Adrenal gland (tissue), 12 donors: ENCODE measurements around the gene RIPK3. TPM values are rescaled to one million over a fixed set of nuclear protein-coding genes. Genes with fewer than 3 reads are reported as not detected.

Source experiments
- DNase-seq, 7 donors: peaks; one replicate each; pipeline ENCODE4 v3.0.0-alpha.2; 2019 to 2020
- H3K27ac ChIP-seq, 5 donors: fragments of 200-600 bp; sonication (generic) in 4 of 5; 1 replicate in 3 of 5; 2 replicates in 2 of 5; pipeline versions ENCODE4 v1.5.1 to v1.8.0; 2016 to 2020; ENCODE audit warnings: mild to moderate bottlenecking in 1 of 5
- H3K27me3 ChIP-seq: fragments of 200-600 bp; 2 replicates; pipeline ENCODE4 v1.8.0; 2021
- H3K36me3 ChIP-seq, 2 donors: fragments of 200-600 bp; replicated peaks in 1 of 2; 1 replicate in 1 of 2; 2 replicates in 1 of 2; pipeline versions ENCODE4 v1.5.1 to v1.8.0; 2018 to 2022
- H3K4me1 ChIP-seq, 2 donors: fragments of 200-600 bp; replicated peaks in 1 of 2; 1 replicate in 1 of 2; 2 replicates in 1 of 2; pipeline versions ENCODE4 v1.5.1 to v1.8.0; 2018 to 2021
- H3K4me3 ChIP-seq, 4 donors: fragments of 200-600 bp; sonication (generic) in 3 of 4; one replicate each; pipeline ENCODE4 v1.5.1; 2016 to 2018
- H3K9me3 ChIP-seq, 3 donors: fragments of 200-600 bp; sonication (generic) in 1 of 3; replicated peaks in 1 of 3; 1 replicate in 2 of 3; 2 replicates in 1 of 3; pipeline versions ENCODE4 v1.5.1 to v1.8.0; 2016 to 2021
- CTCF ChIP-seq, 6 experiments: fragments of 450-650 bp in 4 of 6; fragments of 200-600 bp in 2 of 6; sonication (generic) in 1 of 6; IDR thresholded peaks; 1 replicate in 5 of 6; 2 replicates in 1 of 6; pipeline versions ENCODE4 v1.5.1 to v1.8.0; 2016 to 2021; ENCODE audit warnings: antibody characterized with exemption in 6 of 6, mild to moderate bottlenecking in 2 of 6, moderate library complexity in 1 of 6
- POLR2A ChIP-seq, 2 donors: fragments of 450-650 bp; IDR thresholded peaks; one replicate each; pipeline ENCODE4 v1.6.1; 2017; ENCODE audit warnings: antibody characterized with exemption in 2 of 2, mild to moderate bottlenecking in 2 of 2, moderate library complexity in 1 of 2
- WGBS, 4 donors: extraction: QIAGEN DNeasy Blood & Tissue Kit in 2 of 4; methylation state at CpG; one replicate each; pipeline versions ENCODE4 v1.1.5 to v1.1.7; 2013 to 2017; 5-methylcytosine and 5-hydroxymethylcytosine counted together
- intact Hi-C, 2 donors: fragments of 100-400 bp; cut with DNase I; formaldehyde crosslinking; loops; one replicate each; pipeline versions ENCODE4 v1.14.1 to v1.15.0; 2022 to 2023
- polyA plus RNA-seq, 3 donors: library from polyadenylated mRNA; stranded (reverse); fragments of 200-250 nt in 2 of 3; fragments of 350-450 nt in 1 of 3; fragmentation: Illumina TruSeq in 1 of 3; extraction: RNeasy Lipid Tissue Mini Kit (QIAGEN cat#74804) in 1 of 3; gene quantifications; one replicate each; pipeline ENCODE4 v1.2.3, GENCODE V29; 2013 to 2014
- total RNA-seq, 9 donors: library from RNA; depleted of rRNA in 4 of 9; stranded (reverse); fragments of >200 nt in 4 of 9; fragments of 120-200 nt in 1 of 9; fragmentation: NEBNext Ultra II Directional in 1 of 9; extraction: Animal tissue kit (Norgen Biotek cat#: 25700) in 1 of 9; gene quantifications; one replicate each; pipeline versions ENCODE4 v1.1.0 to v1.2.4, GENCODE V29; 2013 to 2023
- donor health status: healthy with polysubstance abuse.
- donor health status: Bipolar disorder and iron deficiency.
- donor health status: DM: yes; HTN: yes; CAD: no.
- donor health status: DM: no; HTN: no; CAD: no.
- donor health status: DM: no; HTN: no; CAD: no.
- donor health status: DM: yes; HTN: yes; CAD: no.

RIPK3 gene
- total and polyA plus RNA-seq, 12 donors: 0.50 to 10.4 (median 3.8) TPM

GRCh38 chr14:24363401-24363800, 23.6 kb upstream of the RIPK3 start:
- Histone ChIP-seq H3K27me3 (no peaks in the 10 kb centered on the region), H3K4me1 (peaks cover 11 to 22% of the 10 kb centered on the region in 2 donors), H3K4me3 (no peak overlapping the region), H3K27ac (no peak overlapping the region), H3K36me3 (no peaks in the 10 kb centered on the region), H3K9me3 (no peaks in the 10 kb centered on the region)
- TF ChIP-seq POLR2A (IDR thresholded peaks at IDR 0.05) (no peak), CTCF (IDR thresholded peaks at IDR 0.05) (no peak)
- DNase-seq: peak in 1 of 7 donors; percentile 28
- 92 to 95% (median 93%) methylated on average over 5 of the region's 5 CpGs for WGBS, 4 donors
- intact Hi-C loops: no loop called here

DNA sequence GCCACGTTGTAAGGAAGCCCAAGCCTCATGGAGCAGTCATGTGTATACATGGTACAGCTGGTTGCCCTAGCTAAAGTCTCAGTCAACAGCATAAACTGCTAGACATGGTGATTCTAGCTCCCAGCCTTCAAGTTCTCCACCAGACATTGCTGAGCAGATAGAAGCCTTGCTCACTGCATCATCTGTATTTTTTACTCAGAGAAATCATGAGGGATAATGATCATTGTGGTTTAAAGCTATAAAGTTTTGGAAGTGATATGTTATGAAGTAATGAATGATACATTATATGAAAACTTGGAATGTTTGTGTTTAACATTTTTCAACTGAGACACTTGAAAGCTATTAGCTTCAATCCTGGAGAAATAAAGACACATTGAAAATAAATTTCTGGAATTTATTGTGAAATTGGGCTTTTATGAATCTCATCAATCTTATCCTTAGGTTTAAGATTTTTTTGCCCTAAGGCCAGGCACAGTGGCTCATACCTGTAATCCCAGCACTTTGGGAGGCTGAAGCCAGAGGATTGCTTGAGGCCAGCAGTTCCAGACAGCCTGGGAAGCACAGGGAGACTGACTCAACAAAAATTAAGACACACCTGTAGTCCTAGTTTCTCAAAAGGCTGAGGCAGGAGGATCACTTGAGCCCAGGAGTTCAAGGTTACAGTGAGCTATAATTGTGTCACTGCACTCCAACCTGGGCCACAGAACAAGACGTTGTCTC, 22.6 kb upstream of the RIPK3 start:
- Histone ChIP-seq H3K27me3 (no peaks in the 10 kb centered on the region), H3K4me1 (peaks cover 11 to 19% of the 10 kb centered on the region in 2 donors), H3K9me3 (no peaks in the 10 kb centered on the region), H3K27ac (no peak overlapping the region), H3K4me3 (no peak overlapping the region), H3K36me3 (no peaks in the 10 kb centered on the region)
- WGBS, 4 donors: 33 to 65% (median 47%) methylated on average over 2 of the region's 2 CpGs
- intact Hi-C loops: no loop called here
- peak in 1 of 7 donors; percentile 3 for DNase-seq
- TF ChIP-seq POLR2A (IDR thresholded peaks at IDR 0.05) (no peak), CTCF (IDR thresholded peaks at IDR 0.05) (no peak)

DNA sequence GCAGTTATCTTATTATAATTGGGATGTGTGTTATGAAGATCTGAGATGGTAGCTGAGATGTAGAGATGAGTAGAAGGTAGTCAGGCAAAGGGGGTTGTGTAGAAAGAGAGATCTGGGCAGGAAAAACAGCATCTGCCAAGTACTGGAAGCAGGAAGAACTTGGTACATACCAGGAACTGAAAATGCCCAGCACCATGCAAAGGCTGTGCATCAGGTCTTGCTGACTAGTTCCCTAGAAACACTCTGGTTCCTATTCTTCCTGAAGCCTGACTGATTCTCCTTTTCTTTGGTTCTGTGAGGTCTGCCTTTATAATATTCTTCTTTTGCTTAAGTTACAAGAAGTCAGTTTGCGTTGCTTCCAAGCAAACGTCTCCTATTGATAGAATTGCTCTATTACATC, 21.5 kb upstream of the RIPK3 start:
- TF ChIP-seq POLR2A (IDR thresholded peaks at IDR 0.05) (no peak), CTCF (IDR thresholded peaks at IDR 0.05) (no peak)
- WGBS, 4 donors: 57 to 72% (median 66%) methylated on average over 2 of the region's 2 CpGs
- intact Hi-C loops: no loop called here
- H3K4me3 ChIP-seq: no peak overlapping the region
- H3K9me3 ChIP-seq: no peaks in the 10 kb centered on the region
- DNase-seq: no peak
- no peaks in the 10 kb centered on the region for H3K36me3 ChIP-seq
- H3K27me3 ChIP-seq: no peaks in the 10 kb centered on the region
- H3K27ac ChIP-seq: no peak overlapping the region
- H3K4me1 ChIP-seq: peaks cover 6 to 13% of the 10 kb centered on the region in 2 donors

DNA sequence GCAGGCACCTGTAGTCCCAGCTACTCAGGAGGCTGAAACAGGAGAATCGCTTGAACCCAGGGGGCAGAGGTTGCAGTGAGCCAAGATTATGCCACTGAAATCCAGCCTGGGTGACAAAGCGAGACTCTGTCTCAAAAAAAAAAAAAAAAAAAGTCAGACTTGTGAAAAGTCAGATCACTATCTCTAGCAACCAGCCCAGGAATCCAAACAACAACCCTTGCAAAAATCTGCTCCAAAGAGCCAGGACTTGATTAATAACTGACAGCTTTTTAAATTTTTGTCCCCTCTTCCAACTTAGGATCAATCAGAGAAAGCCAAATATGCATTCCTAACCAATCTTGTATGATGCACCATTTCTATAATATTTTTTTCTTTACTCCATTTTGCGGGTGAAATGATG, 20.5 kb upstream of the RIPK3 start:
- Histone ChIP-seq H3K4me1 (peaks cover 0 to 2% of the 10 kb centered on the region in 2 donors), H3K27me3 (no peaks in the 10 kb centered on the region), H3K9me3 (no peaks in the 10 kb centered on the region), H3K27ac (no peak overlapping the region), H3K36me3 (no peaks in the 10 kb centered on the region), H3K4me3 (no peak overlapping the region)
- TF ChIP-seq CTCF (IDR thresholded peaks at IDR 0.05): no peak
- TF ChIP-seq POLR2A (IDR thresholded peaks at IDR 0.05): no peak
- WGBS, 4 donors: 86 to 97% (median 94%) methylated on average over 3 of the region's 3 CpGs
- intact Hi-C loops: no loop called here
- no peak for DNase-seq
